GM23248 (cell line): ENCODE results near the gene CMKLR1. TPM values are rescaled to one million over a fixed set of nuclear protein-coding genes. Genes with fewer than 3 reads are reported as not detected.
A peak's percentile ranks its signal among the peaks of the same experiment; 100 is the strongest.

Experiments used
- DNase-seq: peaks from one replicate; pipeline ENCODE4 v3.0.0-alpha.2; 2015
- H2AFZ ChIP-seq: fragments of 200-600 bp; sonication (generic); 2 replicates; pipeline ENCODE4 v1.6.1; 2016; ENCODE audit warnings: antibody characterized with exemption
- H3F3A ChIP-seq: fragments of 200-600 bp; sonication (generic); 2 replicates; pipeline ENCODE4 v1.6.1; 2016; ENCODE audit warnings: mild to moderate bottlenecking, antibody characterized with exemption, mixed run types; ENCODE audit not compliant: insufficient read depth
- H3K27ac ChIP-seq: fragments of 200-600 bp; sonication (generic); 2 replicates; pipeline ENCODE4 v1.5.1; 2016; ENCODE audit warnings: mild to moderate bottlenecking
- H3K27me3 ChIP-seq: fragments of 200-600 bp; sonication (generic); replicated peaks from 2 replicates; pipeline ENCODE4 v1.6.1; 2016; ENCODE audit warnings: mild to moderate bottlenecking; ENCODE audit not compliant: insufficient read depth
- H3K36me3 ChIP-seq: fragments of 200-600 bp; sonication (generic); 2 replicates; pipeline ENCODE4 v1.6.1; 2016; ENCODE audit warnings: low read depth, mild to moderate bottlenecking
- H3K4me1 ChIP-seq: fragments of 200-600 bp; sonication (generic); 2 replicates; pipeline ENCODE4 v1.6.1; 2016; ENCODE audit warnings: mild to moderate bottlenecking; ENCODE audit not compliant: insufficient read depth
- H3K4me2 ChIP-seq: fragments of 200-600 bp; sonication (generic); one replicate; pipeline ENCODE4 v1.6.1; 2016; ENCODE audit warnings: mild to moderate bottlenecking; ENCODE audit not compliant: unreplicated experiment
- H3K4me3 ChIP-seq: fragments of 200-600 bp; sonication (generic); 2 replicates; pipeline ENCODE4 v1.5.1; 2016; ENCODE audit warnings: mild to moderate bottlenecking
- H3K79me2 ChIP-seq: fragments of 200-600 bp; sonication (generic); 2 replicates; pipeline ENCODE4 v1.6.1; 2016; ENCODE audit warnings: mild to moderate bottlenecking; ENCODE audit not compliant: insufficient read depth
- H3K9ac ChIP-seq: fragments of 200-600 bp; sonication (generic); 2 replicates; pipeline ENCODE4 v1.6.1; 2016; ENCODE audit warnings: mild to moderate bottlenecking
- H3K9me2 ChIP-seq: fragments of 200-600 bp; sonication (generic); 2 replicates; pipeline ENCODE4 v1.6.1; 2016; ENCODE audit warnings: mixed run types, mild to moderate bottlenecking, moderate library complexity; ENCODE audit not compliant: insufficient read depth
- H3K9me3 ChIP-seq: fragments of 200-600 bp; sonication (generic); one replicate; pipeline ENCODE4 v1.6.1; 2017; ENCODE audit warnings: low read depth
- H4K20me1 ChIP-seq: fragments of 200-600 bp; sonication (generic); 2 replicates; pipeline ENCODE4 v1.6.0; 2016; ENCODE audit not compliant: insufficient read depth
- EZH2 ChIP-seq: fragments of 200-600 bp; sonication (generic); IDR thresholded peaks from 2 replicates; pipeline ENCODE4 v1.6.1; 2018; ENCODE audit warnings: antibody characterized with exemption, mild to moderate bottlenecking; ENCODE audit not compliant: insufficient read depth, poor library complexity, severe bottlenecking
- EZH2phosphoT487 ChIP-seq: fragments of 200-600 bp; sonication (generic); IDR thresholded peaks from 2 replicates; pipeline ENCODE4 v1.6.1; 2018; ENCODE audit warnings: antibody characterized with exemption, moderate library complexity, mild to moderate bottlenecking, low read depth; ENCODE audit not compliant: insufficient read depth
- WGBS, 2 experiments: methylation state at CpG; one replicate each; pipeline ENCODE4 v1.1.6; 2015 to 2017; ENCODE audit warnings: low lambda C conversion rate in 2 of 2, low coverage in 1 of 2; ENCODE audit errors: missing lambda C conversion rate in 2 of 2; 5-methylcytosine and 5-hydroxymethylcytosine counted together
- in situ Hi-C: fragments of 300-500 bp; cut with MboI; formaldehyde crosslinking; loops from 2 replicates; pipeline ENCODE4 v1.15.0; 2020
- polyA plus RNA-seq: library from polyadenylated mRNA; unstranded; fragments of >200 nt; fragmentation: Nextera tagmentation; extraction: Ambion mirVana; gene quantifications from 2 replicates; pipeline ENCODE4 v1.2.1, GENCODE V29; 2016
- total RNA-seq: library from RNA; depleted of rRNA; stranded (reverse); fragments of >200 nt; shearing (Covaris generic); gene quantifications from 2 replicates; pipeline ENCODE4 v1.2.3, GENCODE V29; 2014

CMKLR1 gene
- total and polyA plus RNA-seq, 2 experiments from 2014 or later: 1.9 to 2.9 TPM

GRCh38 chr12:108381787-108382436, 42.8 kb upstream of the CMKLR1 start:
- no peaks in the 10 kb centered on the region for H3K36me3 ChIP-seq

GRCh38 chr12:108380382-108380781, 41.3 kb upstream of the CMKLR1 start:
- in situ Hi-C loops: no loop called here
- Histone ChIP-seq H3K9ac (no peak overlapping the region), H3K27me3 (no peaks in the 10 kb centered on the region), H4K20me1 (no peaks in the 10 kb centered on the region), H3K27ac (no peak overlapping the region), H3K4me1 (no peaks in the 10 kb centered on the region), H2AFZ (no peak overlapping the region), H3K4me2 (no peak overlapping the region), H3F3A (peaks cover 15% of the 10 kb centered on the region), H3K9me2 (no peaks in the 10 kb centered on the region), H3K36me3 (no peaks in the 10 kb centered on the region), H3K79me2 (no peaks in the 10 kb centered on the region), H3K9me3 (peaks cover 7% of the 10 kb centered on the region), H3K4me3 (no peak overlapping the region)
- no peak for DNase-seq
- TF ChIP-seq EZH2 (no peak), EZH2phosphoT487 (no peak)

More at GRCh38 chr12:108381787-108382436, 42.8 kb upstream of the CMKLR1 start:
- peak; percentile 53 for DNase-seq
- peaks cover under 1% of the 10 kb centered on the region for H3K9me3 ChIP-seq
- H3K27ac ChIP-seq: no peak overlapping the region
- H3K27me3 ChIP-seq: no peaks in the 10 kb centered on the region
- WGBS, 2 experiments: 34 to 42% methylated on average over 8 of the region's 8 CpGs
- in situ Hi-C loops: no loop called here
- peaks cover 5% of the 10 kb centered on the region; the same call in 1 of the 2 replicates for H3K4me1 ChIP-seq
- TF ChIP-seq EZH2 (no peak), EZH2phosphoT487 (no peak)
- H3F3A ChIP-seq: peaks cover under 1% of the 10 kb centered on the region; the same call in 1 of the 2 replicates
- H3K4me2 ChIP-seq: no peak overlapping the region
- H3K79me2 ChIP-seq: no peaks in the 10 kb centered on the region
- no peaks in the 10 kb centered on the region for H4K20me1 ChIP-seq
- H2AFZ ChIP-seq: no peak overlapping the region
- no peak overlapping the region for H3K4me3 ChIP-seq
- H3K9me2 ChIP-seq: no peaks in the 10 kb centered on the region
- no peak overlapping the region for H3K9ac ChIP-seq

GRCh38 chr12:108379823-108380222, 40.7 kb upstream of the CMKLR1 start:
- Histone ChIP-seq H4K20me1 (no peaks in the 10 kb centered on the region), H3K9me2 (no peaks in the 10 kb centered on the region), H3K79me2 (no peaks in the 10 kb centered on the region), H2AFZ (no peak overlapping the region), H3K4me2 (no peak overlapping the region), H3K36me3 (no peaks in the 10 kb centered on the region), H3F3A (peaks cover 18% of the 10 kb centered on the region), H3K27ac (no peak overlapping the region), H3K4me1 (no peaks in the 10 kb centered on the region), H3K9me3 (peaks cover 7% of the 10 kb centered on the region), H3K27me3 (no peaks in the 10 kb centered on the region), H3K4me3 (no peak overlapping the region), H3K9ac (no peak overlapping the region)
- no peak for TF ChIP-seq EZH2phosphoT487
- no peak for TF ChIP-seq EZH2
- DNase-seq: no peak
- WGBS, 2 experiments: 28 to 32% methylated on average over 4 of the region's 4 CpGs
- in situ Hi-C loops: no loop called here

- Histone ChIP-seq H3K9me2 (no peaks in the 10 kb centered on the region), H3K79me2 (no peaks in the 10 kb centered on the region), H3K9ac (no peak overlapping the region), H3K4me3 (no peak overlapping the region), H3K36me3 (no peaks in the 10 kb centered on the region), H3F3A (peaks cover 18% of the 10 kb centered on the region), H3K4me1 (no peaks in the 10 kb centered on the region), H3K9me3 (peaks cover 7% of the 10 kb centered on the region), H3K4me2 (no peak overlapping the region), H3K27me3 (no peaks in the 10 kb centered on the region), H3K27ac (no peak overlapping the region), H2AFZ (no peak overlapping the region), H4K20me1 (no peaks in the 10 kb centered on the region)
- no peak for TF ChIP-seq EZH2phosphoT487
- in situ Hi-C loops: no loop called here
- WGBS, 2 experiments: 44 to 54% methylated on average over 3 of the region's 3 CpGs
- no peak for DNase-seq
These were observed 39.8 kb upstream of the CMKLR1 start for GRCh38 chr12:108378926-108379325.

GRCh38 chr12:108377260-108377659, 38.1 kb upstream of the CMKLR1 start:
- no peak for DNase-seq
- H4K20me1 ChIP-seq: no peaks in the 10 kb centered on the region
- no peak overlapping the region for H3K27ac ChIP-seq
- H3K9me2 ChIP-seq: no peaks in the 10 kb centered on the region
- WGBS, 2 experiments: 5 to 14% methylated on average over 1 of the region's 1 CpG
- H3F3A ChIP-seq: peaks cover 25% of the 10 kb centered on the region
- no peaks in the 10 kb centered on the region for H3K36me3 ChIP-seq
- TF ChIP-seq EZH2: no peak
- no peak for TF ChIP-seq EZH2phosphoT487
- H2AFZ ChIP-seq: no peak overlapping the region
- in situ Hi-C loops: no loop called here
- H3K79me2 ChIP-seq: no peaks in the 10 kb centered on the region
- no peak overlapping the region for H3K4me2 ChIP-seq
- H3K9ac ChIP-seq: no peak overlapping the region
- no peak overlapping the region for H3K4me3 ChIP-seq
- H3K4me1 ChIP-seq: peaks cover 7% of the 10 kb centered on the region
- no peaks in the 10 kb centered on the region for H3K27me3 ChIP-seq
- peaks cover 7% of the 10 kb centered on the region for H3K9me3 ChIP-seq
